IMR-90 (cell line): ENCODE measurements around the gene KCNQ1.

Experiments
- BHLHE40 ChIP-seq: fragments of 150-350 bp; IDR thresholded peaks from 2 replicates; pipeline ENCODE4 v1.6.1; 2016; ENCODE audit warnings: mild to moderate bottlenecking, low read depth, low read length
- CEBPB ChIP-seq: IDR thresholded peaks from 2 replicates; pipeline ENCODE4 v1.6.1; 2012; ENCODE audit warnings: low read depth, low read length, improper control_type of control experiment
- CTCF ChIP-seq: conservative IDR thresholded peaks from 2 replicates; pipeline ENCODE4 v1.5.1; 2012; ENCODE audit warnings: mild to moderate bottlenecking, low read depth, low read length, improper control_type of control experiment
- ELK1 ChIP-seq: fragments of 150-350 bp; IDR thresholded peaks from 2 replicates; pipeline ENCODE4 v1.6.1; 2016; ENCODE audit warnings: low read depth, mild to moderate bottlenecking, low read length, moderate library complexity, borderline replicate concordance
- FOS ChIP-seq: fragments of 150-350 bp; IDR thresholded peaks from 2 replicates; pipeline ENCODE4 v1.6.1; 2016; ENCODE audit warnings: low read depth, low read length
- MAZ ChIP-seq: IDR thresholded peaks from 2 replicates; pipeline ENCODE4 v1.6.1; 2012; ENCODE audit warnings: low read depth, mild to moderate bottlenecking, low read length, improper control_type of control experiment, moderate library complexity, borderline replicate concordance
- MXI1 ChIP-seq: IDR thresholded peaks from 2 replicates; pipeline ENCODE4 v1.6.1; 2012; ENCODE audit warnings: low read depth, mild to moderate bottlenecking, low read length, moderate library complexity, borderline replicate concordance
- POLR2A ChIP-seq: IDR thresholded peaks from 2 replicates; pipeline ENCODE4 v1.6.1; 2012; ENCODE audit warnings: mild to moderate bottlenecking, low read depth, low read length
- RAD21 ChIP-seq: IDR thresholded peaks from 2 replicates; pipeline ENCODE4 v1.6.1; 2012; ENCODE audit warnings: low read length, improper control_type of control experiment

- TF ChIP-seq CTCF: no peak
- no peak for TF ChIP-seq RAD21
- TF ChIP-seq MAZ: no peak
- no peak for TF ChIP-seq POLR2A
- no peak for TF ChIP-seq MXI1
- no peak for TF ChIP-seq ELK1
- TF ChIP-seq FOS: no peak
- no peak for TF ChIP-seq BHLHE40
- TF ChIP-seq CEBPB: no peak
These were observed 230.7 kb downstream of the KCNQ1 start for GRCh38 chr11:2675540-2675939.
